Measurements from ENCODE around the gene RPRD1B.

Gene RPRD1B, protein sequence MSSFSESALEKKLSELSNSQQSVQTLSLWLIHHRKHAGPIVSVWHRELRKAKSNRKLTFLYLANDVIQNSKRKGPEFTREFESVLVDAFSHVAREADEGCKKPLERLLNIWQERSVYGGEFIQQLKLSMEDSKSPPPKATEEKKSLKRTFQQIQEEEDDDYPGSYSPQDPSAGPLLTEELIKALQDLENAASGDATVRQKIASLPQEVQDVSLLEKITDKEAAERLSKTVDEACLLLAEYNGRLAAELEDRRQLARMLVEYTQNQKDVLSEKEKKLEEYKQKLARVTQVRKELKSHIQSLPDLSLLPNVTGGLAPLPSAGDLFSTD

DNA sequence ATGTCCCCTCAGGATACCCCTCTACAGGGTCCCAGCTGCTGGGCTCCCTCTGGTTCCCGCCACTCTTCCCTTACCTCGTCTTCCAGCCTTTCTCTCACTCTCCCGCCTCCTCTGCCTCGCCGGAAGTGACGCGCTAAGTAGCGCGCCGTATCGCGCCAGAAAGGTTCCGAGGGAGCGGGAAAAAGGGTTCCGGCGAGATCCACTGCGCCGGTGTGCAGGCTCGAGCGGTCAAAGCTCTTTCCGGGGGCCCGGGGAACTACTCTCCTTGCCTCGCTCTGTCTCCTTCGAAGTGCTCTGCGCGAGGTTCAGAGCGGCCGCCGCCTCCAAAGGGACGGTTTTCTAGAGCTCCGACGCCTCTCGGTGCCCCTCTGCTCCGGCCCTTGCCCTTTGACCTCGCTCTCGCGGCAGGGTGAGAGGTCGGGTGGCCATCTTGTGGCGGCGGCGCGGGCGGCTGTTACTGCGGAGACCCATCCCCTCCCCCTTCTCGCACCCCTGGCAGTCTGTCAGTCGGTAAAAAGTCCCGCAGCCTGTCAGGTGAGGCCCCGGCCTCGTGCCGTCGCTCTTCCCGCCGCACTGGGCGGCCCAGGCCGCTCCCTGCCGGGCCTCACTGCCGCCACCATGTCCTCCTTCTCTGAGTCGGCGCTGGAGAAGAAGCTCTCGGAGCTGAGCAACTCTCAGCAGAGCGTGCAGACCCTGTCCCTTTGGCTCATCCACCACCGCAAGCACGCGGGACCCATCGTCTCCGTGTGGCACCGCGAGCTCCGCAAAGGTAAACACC lies at the start of gene RPRD1B, which contains the start of gene TTI1:
RPRD1B (plus strand) TSS at position 417 of the 778 bp plus-strand sequence; CDS start at position 619, 202 bp downstream.
TTI1 (minus strand) TSS at position 127 of the 778 bp plus-strand sequence. CDS start 19,640 bp downstream, outside the sequence.
- peak; percentile 79 to 86 for DNase-seq (ENCODE audit: low read depth in 2 of 2)

DNA sequence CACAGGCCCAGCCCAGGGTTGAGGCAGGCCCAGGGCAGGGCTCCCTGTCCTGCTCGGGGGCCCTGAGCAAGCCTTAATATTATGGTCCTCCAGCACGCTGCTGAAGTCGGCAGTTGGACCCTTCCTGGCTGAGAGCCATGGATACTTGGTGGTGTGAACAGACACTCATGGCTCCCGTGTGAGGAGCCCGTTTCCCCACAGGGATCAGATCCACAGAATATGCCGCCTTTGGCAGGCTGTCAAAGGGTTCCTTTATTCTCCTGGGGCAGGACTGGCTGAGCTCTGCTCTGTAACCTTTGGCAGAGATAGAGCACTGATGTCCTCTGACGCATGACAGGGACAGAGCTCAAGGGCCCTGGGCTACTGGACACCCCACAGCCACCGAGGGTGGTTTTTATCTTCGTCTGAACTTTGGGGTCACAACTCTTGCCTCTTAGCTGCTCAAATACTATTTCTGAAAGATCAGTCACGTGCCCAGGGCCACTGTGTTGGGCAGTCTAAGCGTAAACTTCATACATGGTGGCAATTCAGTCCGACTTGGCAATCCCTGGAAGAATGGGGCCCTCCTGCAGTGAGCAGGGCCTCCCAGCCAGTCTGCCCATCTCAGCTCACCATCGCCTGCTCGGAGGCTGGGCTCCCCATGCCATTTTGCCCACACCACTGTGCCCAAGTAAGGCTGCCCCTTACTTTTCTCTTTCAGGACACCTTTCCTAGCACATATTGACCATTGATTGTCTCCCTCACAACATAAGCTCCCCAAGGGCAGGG lies 49.3 kb upstream of the RPRD1B start:
- no peak for DNase-seq (ENCODE audit: low read depth in 2 of 2)

DNA sequence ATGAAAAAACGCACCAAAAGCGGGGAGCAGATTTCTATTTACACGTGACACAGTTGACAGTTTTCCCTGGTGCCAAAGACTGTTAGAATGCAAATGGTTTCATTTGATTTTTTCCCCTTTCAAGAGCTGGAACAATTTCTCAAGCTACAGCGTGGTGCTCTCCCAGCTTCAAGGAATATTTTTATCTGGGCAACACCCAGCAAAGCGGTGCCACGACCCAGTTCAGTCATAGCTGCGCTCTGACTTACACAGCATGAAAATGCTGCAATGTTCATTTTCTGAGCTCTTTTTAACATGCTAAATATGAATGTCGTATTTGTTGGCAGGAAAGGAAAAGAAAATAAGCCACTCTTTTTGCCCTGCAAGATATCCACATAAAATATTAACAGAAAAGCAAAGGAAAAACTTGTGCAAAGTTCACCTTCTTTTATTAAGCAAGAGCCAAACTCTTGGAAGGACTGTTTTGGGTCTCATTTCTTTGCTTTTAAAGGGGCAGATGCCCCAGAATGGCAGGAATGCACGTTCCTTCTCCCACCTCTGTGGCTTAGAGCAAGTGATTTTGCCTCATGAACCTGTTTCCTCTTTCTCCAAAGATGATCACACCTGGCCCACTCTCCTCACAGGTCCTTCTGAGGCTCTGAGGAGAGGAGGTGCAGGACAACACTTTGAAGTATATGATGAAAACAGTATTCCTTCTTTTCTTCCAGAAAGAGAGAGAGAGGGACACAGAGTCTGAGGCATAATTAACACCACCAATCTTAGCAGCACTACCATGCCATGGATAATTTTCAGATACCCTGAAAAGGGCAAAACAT lies 47.3 kb upstream of the RPRD1B start:
- no peak for DNase-seq (ENCODE audit: low read depth in 2 of 2)

DNA sequence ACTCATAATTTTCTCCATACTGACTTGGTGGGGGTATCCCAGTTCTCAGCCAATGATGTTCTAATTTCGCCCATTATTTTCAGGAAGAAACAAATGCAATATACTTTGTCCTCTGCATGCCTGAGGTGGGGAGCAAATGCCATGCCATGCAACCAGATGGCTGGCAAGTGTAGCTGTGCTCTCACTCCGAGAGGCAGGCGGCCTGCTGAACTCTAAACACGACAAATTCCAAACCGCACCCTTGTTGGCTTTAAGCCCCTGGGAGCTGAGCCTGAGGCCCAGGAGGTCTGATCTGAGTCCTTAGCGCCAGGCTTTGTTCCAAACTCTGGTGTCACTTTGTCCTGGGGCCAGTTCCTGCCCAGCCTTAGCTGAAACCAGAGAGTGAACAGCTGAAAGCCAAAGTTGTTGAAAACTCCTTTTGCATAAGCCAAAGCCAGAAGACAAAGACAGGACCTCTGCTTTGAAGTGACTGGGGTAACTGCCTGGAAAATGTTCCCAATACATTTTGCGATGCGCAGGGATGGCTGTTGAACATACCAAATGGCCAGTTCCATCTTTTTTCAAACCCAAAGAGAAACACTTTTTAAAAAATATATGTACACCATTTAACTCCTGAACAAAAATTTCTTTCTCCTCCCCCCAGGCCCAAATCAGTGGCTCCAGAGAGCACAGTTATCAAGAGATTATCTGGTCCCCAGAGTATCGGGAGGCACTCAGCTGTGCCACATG lies 46.5 kb upstream of the RPRD1B start:
- DNase-seq (ENCODE audit: low read depth in 2 of 2): no peak

DNA sequence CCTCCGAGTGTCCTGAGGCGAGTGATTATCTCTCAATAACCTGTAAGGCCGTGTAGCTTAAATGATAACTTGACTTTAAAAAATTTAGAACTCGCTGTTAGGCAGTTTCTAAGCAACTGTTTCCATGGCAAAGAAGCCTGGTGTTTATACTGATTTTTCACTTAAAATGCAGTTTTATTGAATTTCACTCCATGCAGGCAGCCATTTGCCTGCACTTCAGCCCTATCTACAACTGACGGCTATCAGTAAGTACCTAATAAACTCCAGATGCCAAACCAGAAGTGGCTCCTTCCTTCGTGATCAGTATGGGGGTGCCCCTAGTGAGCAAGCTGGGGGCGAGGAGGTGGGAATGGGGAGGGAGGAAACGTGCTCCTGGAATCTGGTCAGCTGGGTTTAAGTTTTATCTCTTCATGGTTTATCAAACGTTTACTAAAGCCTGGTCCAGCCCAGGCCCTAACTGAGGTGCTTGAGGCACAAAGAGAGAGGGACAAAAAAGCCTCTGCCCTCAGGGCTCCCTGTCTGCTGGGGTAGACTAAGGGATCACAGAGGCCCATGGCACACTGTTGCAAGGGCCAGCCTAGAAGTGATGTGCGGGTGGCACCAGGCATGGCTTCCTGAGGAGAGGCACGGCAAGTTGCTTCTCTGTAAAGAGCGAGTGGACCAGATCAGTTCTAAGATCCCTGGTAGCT lies 45.8 kb upstream of the RPRD1B start:
- DNase-seq (ENCODE audit: low read depth in 2 of 2): no peak

DNA sequence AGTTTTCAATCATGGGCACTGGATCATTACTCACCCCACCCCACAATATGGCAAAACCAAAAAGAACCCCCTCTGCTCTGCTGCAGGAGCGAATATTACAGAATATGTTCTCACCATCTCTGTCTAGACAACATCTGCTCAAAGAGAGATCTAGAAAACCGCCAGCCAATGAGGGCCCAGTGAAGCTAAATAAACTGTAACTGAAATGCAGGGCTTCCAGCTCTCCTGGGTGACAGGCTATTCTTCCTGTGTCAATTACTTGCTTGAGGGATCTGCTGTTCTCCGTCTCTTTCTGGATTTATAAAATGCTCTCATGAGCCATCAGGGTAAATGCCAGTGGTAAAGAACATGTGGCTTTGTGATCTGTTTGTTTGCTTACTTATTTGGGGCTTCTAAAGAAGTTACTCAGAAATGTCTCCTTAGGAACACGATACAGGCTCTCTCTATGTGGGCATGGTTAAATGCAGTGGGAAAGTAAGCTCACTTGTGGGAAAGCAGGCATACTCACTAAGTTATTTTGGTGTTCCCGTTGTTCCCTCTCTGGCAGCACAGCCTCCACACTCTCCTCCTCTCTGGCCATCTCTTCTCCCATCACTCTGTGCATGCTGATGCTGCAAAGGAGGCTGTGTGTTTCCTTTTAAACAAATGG lies 45.1 kb upstream of the RPRD1B start:
- no peak for DNase-seq (ENCODE audit: low read depth in 2 of 2)

DNA sequence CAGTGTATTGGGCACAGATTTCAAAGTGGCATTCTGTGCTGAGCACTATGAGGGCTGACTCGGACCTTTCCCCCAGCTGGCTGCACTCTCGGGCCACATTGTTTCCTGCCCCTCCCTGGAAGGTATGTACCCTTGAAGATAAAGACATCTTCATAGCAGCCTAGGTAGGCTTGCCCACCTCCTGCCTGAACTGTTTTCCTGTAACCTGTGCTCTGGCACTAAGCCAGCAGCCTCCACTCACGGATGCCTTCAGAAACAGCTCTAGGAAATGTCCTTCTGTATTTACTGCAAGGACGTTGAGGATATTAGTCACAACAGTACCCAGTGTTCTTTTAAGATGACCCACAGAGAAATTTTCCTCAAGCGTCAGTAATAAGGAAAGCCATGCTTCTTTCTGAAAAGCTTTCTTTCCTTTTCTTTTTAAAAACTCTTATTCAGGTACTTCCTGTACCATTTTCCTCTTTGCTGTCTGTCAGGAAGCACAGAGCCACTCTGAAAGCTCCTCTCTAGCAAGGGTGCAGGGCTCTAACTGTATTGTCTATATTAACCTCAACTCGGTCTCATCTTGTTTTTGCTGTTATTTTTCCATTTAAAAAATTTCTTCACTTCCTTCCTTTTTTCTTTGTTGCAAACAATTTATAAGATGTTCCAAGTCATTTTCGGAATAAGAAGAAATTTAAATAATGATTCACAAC lies 43.8 kb upstream of the RPRD1B start:
- no peak for DNase-seq (ENCODE audit: low read depth in 2 of 2)

DNA sequence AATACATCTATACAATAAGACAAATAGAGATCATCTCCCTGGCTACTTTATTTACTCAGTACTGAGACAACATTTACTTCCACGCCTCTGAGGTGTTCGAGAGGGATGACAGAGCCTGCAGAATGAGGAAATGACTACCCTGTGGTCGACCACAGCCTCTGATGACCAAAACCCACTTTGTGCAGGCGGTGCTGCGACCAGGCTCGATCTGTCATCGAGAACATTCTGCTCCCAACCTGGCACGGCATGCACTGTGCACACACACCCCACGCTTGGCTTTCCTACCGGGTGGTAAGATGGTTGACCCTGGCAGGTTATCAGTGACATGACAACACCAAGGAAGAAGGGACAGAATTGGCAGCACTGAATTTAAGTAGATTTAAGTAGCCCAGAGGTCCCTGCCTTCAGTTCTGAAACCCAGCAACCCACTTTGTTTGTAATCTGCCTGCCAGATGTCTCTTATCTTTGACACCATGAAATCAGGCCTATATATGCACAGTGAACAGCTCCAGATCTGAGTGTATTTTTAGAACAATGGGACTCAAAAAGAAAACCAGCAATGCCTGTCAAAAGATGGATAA lies 42.9 kb upstream of the RPRD1B start:
- DNase-seq (ENCODE audit: low read depth in 2 of 2): peak; percentile 47 to 55

DNA sequence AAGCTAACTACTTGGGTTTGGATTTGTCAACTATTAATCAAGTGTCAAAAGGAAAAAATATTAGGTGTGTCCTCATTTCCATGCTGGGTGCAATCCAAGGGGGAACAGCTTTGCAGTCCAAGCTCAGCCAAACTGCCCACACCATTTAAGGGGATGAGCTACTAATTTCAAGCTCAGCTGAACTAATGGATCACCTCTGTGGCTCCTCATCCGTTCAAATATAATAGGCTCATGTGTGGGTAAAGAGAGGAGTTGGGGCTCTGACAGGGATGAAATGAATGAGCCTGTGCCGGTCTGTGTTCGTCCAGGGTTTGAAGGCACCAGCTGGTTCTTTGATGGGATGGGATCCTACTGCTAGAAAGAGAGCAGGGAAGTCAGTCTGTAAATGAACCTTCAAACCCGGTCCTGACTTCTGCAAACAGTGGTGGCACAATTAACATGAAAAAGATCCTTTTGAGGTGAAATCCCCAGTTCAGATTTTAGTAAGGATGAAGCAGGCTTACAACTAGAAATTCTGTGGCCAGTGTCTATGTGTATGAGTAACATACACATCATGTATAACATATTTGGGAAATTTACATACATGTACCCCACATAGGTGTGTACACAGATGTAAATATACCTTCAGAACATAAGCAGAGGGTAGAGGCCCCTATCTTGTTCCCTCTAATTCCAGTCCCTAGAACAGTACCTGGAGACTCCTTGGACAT lies 42.2 kb upstream of the RPRD1B start:
- DNase-seq (ENCODE audit: low read depth in 2 of 2): no peak

DNA sequence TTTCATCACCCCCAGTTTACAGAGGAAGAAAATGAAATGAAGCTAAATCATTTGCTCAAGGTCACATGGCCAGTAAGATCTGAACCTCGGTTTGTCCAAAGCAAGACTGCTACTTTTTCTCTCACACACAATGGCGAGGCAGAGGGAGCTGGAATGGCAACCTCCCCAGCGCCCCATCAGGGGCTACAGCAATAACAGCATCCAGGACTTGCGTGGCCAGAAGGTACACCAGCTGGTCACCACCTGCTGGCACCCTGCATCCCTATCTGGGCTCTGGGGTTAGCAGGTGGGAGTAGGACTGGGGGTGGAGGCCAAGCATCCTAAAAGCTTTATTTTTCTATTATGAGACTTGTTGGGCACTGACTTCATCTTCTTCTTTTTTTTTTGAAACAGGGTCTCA lies 41.6 kb upstream of the RPRD1B start:
- no peak for DNase-seq (ENCODE audit: low read depth in 2 of 2)

DNA sequence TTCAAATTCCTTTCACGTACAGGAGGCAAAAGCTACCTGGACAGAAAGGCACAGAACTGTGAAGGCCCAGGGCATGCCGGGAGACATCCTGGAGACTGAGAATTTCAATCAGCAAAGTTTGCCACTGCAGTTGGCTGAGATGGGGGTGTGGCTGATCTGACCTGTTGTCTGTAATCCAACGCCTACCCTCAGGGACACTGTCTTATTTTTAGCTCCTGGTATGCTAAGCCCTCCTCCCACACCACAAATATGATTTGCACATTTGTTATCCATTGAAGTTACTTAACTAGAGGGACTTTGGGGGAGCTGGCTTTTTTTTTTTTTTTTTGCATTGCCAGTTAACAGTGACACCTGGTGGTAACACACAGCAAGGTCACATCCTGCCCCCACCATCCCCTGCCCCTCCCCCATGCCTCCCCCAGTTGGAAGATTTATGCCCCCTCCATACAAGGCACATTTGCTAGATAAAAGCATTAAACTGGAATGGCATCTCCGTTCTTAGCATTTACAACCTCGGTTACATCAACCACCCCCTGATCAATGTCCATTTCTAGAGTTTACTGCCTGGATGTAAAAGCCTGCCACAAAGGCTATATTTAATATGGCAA lies 40.6 kb upstream of the RPRD1B start:
- no peak for DNase-seq (ENCODE audit: low read depth in 2 of 2)

DNA sequence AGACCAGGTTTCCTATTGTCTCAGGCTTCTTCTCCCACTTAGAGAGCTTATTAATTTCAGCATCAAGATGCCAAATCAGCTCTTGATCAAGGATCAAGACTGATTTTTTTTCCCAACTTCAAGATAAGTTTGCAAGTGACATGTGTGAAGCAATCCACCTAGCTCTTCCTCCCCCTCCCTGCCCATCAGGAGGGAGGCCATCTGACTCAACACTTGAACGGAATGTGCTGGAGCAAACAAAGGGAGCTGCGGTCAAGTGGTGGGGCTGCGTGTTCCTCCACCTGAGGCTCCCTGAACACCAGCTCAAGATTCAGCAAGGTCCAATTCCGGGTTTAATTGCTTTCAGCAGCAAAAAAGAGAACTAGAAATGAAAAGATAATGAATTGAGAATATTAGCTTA lies 39.0 kb upstream of the RPRD1B start:
- DNase-seq (ENCODE audit: low read depth in 2 of 2): no peak

DNA sequence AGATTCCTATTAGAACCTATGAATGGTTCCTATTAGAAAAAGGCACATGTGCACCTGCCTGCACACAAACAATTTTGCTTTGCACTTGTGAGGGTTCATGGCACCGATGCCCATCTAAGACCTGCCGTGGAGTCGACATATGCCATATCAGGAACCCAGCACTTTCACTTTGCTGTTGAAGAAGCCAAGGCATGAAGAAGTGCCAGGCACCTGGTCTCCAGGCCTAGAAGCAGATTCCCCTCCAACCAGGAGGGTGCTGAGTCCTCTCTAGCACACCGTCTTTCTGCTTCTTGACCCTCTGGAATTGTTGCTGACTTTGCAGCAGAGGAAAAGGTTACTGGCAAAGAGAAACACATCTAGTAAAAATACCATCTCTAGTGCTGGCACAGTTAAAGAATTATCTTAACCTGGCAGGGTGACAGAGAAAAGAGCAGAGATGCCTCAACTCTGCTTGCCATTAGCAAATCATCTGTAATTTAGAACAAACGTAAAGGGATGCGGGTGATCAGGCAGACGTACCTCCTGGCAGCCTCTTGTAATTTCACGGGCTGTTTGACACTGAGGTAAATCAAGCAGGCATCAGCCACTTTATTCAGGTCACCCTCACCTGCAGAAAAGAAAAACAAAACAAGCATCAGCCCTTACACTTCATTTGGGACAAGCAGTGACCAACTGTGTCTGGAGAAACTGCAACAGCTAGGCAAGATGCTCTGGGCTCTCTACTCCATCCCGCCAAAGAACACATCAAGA lies 37.5 kb upstream of the RPRD1B start:
- no peak for DNase-seq (ENCODE audit: low read depth in 2 of 2)

DNA sequence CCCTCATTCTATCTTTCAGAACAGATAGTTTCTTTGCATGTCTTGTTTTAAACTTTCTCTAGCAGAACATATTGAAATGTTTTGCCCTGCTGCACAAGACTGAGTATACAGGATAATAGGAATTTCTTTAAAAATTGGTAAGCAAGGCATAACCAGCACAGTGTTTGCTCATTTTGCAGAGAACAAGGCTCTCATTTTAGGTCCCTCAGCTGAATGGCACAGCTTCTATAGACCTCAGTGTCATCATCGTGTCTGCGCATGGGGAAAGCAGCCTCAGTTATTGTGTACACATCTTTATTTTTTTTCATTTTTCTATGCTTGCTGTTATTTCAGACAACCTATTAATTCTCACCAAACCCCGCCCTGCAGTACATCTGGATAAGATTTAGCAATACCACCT lies 36.0 kb upstream of the RPRD1B start:
- no peak for DNase-seq (ENCODE audit: low read depth in 2 of 2)

DNA sequence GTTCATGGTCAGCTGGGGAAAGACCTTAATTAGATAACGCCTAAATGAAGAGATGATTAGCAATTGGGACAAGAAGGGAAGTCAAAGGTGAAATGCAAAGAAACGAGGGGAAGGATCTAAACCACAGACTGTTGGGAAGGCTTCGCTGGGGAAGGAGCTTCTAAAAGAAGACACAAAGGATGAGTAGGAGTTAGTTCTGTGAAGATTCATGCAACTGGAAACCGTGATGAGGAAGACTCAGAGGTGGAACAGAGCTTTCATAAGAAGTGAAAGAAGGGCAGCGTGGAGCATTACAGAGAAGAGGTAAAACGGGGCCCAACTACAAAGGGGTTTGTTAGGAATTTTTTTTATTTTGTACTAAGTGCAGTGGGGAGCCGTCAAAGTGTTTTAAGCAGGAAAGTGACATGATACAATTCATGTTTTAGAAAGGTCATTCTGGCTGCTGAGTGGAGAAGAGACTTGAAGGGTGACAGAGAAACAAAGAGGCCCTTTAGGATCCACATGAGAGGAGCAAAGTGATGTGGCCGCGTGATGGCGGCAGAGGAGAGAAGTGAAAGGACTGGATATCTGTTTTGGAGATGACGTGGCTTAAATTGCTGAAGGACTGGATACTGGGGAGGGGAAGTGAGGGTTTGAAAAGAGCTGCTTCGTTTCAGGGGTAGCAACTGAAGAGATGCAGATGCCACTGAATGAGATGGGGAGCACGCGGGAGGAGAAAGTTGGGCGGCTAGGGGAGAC lies 33.9 kb upstream of the RPRD1B start:
- DNase-seq (ENCODE audit: low read depth in 2 of 2): no peak

DNA sequence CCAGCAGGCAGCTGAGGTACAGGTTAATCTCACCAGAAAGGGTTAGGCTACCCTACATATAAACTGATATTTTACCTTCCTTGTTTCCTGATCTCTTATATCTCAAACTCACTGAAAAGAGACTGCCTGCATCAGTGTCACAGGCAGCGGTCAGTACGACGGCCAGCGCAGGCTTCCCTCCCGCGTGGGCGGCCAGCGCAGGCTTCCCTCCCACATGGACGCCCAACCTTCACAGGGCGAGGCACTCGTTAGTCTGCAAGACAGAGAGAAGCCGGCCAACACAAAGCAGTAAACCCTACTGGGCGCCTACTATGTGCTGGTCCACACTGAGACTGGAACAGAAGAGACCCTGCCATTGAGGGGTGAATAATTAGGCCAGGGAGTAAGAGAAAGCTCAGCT lies 33.3 kb upstream of the RPRD1B start:
- no peak for DNase-seq (ENCODE audit: low read depth in 2 of 2)

Data from stimulated activated CD4-positive, alpha-beta T cell treated with anti-CD3 and anti-CD28 coated beads, Interleukin-4, amount 100 ng/mL, for 48 hours (primary cell).